Measurements from ENCODE around the gene FAM167B.

- TF ChIP-seq CTCF (IDR thresholded peaks at IDR 0.05; ENCODE audit: borderline replicate concordance, extremely low read depth, low read length, poor library complexity, severe bottlenecking) (no peak), EZH2 (IDR thresholded peaks at IDR 0.05; ENCODE audit: borderline replicate concordance, low read depth, low read length, severe bottlenecking) (no peak)
Observed at GRCh38 chr1:32205401-32206370, 41.3 kb upstream of the FAM167B start, which contains the start of gene IQCC.

All from DND-41 (cell line).